GM20431 (cell line): ENCODE measurements around the gene MRPL28.

Source experiments
- in situ Hi-C: fragments of 300-500 bp; cut with MseI, MboI; formaldehyde crosslinking; loops from one replicate; pipeline ENCODE4 v1.15.0; 2020; ENCODE audit warnings: low sequenced_read_pairs; ENCODE audit not compliant: unreplicated experiment

The MRPL28 gene

GRCh38 chr16:375927-376816 lies 5.8 kb upstream of the MRPL28 start:
- in situ Hi-C loops: no loop called here

GRCh38 chr16:375212-375611 lies 4.9 kb upstream of the MRPL28 start:
- in situ Hi-C loops: no loop called here

- in situ Hi-C loops: no loop called here
Observed at GRCh38 chr16:374616-374926, 4.2 kb upstream of the MRPL28 start.

DNA sequence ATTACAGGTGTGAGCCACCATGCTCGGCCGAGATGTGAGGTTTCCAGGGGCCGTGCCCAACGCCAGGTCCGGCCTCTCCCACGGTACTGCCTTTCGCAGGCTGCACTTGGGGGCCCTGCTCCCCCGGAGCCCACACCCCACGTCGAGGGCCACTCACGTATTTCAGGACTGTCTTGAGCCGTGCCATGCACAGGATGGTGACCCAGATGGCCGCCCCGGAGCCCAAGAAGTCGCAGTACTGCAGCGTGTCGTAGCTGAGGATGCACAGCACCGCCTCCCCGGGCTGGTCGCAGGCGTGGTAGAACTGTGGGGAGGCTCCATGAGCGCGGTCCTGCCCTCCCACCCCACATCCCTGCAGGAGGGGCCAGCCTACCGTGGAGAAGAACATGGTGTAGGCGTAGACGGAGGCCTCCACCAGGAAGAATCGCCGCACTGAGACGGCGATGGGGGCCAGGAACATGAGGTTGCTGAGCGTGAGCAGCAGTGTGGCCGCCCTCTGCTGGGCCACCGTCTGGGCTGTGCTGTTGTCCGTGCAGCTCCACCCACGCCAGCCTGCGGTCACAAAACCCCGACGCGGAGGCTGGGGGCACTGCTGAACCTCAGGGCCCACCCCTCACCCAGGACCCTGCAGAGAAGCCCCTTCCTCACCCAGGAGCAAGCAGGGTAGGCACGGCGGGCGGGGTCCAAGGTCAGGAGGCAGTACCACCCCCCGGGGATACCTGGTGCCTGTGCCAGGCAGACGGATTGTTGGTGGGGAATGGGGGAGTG lies 3.7 kb upstream of the MRPL28 start:
- in situ Hi-C loops: no loop called here

DNA sequence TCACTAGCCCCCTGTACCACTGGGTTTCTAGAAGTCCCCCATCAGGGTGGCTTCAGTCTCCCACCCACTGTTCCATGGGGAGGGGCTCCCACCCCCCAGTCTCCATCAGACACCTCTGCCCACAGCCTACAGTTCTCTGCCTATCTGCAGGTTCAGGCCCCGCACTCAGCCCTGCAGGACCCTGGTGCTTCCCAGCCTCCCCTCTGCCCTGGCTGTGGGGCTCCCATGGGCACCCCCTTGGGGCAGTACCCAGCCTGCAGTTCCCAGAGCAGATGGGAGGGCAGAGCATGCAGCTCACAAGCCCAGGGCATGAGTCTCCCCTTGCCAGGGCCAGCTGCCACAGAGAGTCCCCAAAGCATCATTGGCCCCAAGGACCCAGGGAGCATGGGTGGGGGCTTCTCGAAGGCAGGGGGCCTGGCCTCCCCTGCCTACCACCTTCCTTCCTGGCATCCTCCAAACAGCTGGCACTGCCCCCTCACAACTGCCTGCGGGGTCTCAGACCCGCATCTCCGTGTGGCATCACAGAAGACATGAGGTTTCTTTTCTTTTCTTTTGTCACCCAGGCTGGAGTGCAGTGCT lies 2.8 kb upstream of the MRPL28 start:
- in situ Hi-C loops: no loop called here

DNA sequence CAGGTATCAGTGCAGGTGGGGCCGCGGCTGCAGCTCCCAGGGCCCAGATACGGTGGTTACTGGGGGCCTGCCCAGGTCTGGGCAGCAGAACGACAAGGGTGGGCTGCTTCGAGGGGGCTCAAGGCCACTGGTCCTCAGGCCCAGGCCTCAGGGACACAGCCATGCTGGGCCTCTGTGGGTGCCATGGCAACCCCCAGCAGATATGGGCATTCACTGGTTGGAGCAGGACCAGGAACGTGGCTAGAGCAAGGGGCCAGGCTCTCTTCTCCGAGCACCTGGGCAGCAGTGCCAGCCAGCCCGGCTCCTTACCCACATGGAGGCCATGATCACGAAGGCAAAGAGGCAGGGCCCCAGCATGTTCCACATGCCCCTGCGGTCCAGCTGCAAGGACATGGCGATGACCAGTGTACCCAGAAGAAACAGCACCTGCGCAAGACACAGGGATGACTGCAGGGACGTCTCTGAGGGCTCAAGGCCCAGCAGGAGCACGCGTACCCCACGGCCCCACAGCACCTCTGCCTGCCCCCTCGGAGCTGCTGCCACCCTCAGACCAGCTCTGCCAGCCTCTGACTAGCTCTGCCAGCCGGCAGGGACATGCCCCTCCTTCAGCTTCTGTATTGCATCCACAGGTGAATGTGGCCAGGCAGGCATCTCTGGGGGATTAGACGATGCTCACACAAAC lies 2.1 kb upstream of the MRPL28 start:
- in situ Hi-C loops: no loop called here

DNA sequence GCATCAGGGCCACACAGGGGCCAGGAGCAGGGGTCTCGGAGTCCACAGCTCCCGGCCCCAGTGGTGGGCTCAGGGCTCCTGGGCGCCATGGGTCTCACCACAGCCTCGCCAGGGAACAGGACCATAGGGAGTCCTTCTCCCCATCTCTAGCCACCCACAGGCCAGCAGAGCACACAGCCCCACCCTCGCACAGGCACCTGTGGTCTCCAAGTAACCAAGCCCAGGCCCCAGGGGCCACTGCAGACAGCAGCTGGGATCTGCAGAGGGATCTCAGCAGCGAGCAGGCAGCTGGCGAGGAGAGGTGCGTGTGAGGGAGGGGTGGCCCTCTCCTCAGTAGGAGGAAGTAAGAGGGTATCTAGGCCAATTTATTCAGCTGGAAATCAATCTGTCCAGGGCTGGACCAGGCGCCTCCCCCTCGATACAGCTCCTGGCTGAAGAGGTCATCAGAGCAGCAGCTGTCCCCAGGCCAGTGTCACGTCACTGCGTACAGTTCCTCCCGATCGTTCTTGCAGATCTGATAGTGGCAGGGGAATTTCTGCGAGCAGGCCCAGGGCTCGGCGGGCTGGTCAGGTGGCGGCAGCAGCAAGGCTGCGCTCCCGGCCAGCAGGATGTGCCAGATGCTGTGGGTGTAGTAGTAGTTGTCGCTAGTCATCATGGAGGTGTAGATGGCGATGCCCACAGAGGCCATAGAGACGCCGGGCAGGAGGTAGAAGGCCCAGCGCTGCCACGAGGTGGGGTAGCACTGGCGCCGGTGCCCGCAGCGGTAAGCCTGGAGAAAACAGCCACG lies 1.4 kb upstream of the MRPL28 start:
- in situ Hi-C loops: no loop called here

- in situ Hi-C loops: no loop called here
Observed at GRCh38 chr16:370979-371514, 709 bp upstream of the MRPL28 start.

GRCh38 chr16:369866-370436 lies 387 bp downstream of the MRPL28 start:
- in situ Hi-C loops: no loop called here

GRCh38 chr16:369275-369865 lies 968 bp downstream of the MRPL28 start:
- in situ Hi-C loops: no loop called here

DNA sequence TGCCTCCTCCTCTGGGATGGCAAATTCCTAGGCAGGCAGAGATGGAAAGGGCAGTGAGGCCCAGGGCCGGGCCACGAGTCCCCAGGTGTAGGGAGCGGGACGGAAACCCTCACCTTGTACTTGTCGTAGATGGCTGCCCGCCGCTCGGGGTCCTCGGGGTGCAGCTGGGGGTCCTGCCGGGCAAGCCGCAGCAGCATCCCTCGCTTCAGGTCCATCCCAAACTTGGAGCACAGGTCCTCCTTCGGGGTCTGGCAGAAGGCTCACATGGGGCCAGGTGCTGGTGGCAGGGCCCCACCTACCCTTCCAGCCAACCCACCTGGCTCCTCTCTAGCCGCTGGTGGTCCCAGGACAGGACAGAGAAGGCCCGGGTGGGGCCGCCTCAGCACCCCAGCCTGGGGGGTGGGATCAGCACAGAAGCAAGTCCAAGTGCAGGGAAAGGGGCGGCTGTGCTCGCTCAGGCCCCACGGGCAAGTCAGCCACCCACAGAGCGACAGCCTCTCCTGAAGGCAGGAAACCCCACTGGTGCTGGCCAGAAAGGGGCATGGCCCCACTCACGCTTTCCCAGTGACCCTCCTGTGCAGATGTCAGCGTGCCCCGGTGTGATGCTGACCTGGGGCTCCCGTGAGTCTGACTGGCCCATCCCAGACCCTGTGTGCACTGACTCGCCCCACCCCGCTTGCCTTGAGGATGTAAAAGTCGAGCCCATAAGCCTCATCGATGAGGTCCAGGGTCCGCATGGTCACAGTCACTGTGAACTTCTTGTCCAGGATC lies 1.8 kb downstream of the MRPL28 start:
- in situ Hi-C loops: no loop called here

DNA sequence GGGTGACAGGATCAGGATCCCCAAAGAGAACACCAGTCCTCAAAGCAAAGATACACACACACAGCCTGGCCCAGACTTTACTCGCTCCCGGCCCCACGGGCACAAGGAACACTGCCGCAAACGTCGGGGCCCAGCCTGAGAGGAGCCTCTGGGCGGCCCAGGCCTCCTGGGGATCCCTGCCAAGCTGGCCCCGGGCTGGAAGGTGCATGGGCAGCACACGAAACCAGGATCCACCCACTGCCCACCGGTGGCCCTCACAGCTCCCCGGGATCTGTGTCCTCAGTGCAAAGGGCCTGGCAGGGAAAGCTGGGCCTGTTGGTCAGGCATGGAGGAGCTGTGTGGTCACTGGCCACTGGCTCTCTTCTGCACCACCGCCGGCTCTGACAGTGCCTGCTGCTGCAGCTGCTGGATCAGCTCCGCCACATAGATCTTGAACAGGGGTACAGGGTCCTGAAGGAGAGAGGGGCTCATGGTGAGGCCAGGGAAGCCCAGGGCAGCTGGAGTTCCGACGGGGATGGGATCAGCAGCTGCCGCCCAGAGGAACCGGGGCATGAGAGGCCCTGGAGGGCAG lies 2.9 kb downstream of the MRPL28 start:
- in situ Hi-C loops: no loop called here

DNA sequence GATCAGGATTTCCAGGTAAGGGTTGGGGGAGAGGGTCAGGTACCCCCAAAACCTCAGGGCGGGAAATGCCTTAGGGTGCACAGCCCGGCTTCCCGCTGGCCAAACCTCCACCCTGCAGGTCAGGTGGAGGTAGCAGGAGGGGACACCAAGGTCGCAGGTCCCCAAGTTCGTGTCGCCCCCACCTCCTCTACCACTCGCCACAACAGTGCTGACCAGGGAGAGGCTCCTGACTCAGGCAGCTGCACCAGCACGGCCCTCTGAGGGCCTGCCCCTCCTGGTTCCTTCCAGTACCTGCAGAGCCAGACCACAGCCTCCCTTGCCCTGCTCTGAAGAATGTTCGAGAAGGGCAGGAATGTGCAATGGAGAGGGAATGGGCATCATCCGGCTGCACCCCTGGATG lies 3.9 kb downstream of the MRPL28 start:
- in situ Hi-C loops: no loop called here

DNA sequence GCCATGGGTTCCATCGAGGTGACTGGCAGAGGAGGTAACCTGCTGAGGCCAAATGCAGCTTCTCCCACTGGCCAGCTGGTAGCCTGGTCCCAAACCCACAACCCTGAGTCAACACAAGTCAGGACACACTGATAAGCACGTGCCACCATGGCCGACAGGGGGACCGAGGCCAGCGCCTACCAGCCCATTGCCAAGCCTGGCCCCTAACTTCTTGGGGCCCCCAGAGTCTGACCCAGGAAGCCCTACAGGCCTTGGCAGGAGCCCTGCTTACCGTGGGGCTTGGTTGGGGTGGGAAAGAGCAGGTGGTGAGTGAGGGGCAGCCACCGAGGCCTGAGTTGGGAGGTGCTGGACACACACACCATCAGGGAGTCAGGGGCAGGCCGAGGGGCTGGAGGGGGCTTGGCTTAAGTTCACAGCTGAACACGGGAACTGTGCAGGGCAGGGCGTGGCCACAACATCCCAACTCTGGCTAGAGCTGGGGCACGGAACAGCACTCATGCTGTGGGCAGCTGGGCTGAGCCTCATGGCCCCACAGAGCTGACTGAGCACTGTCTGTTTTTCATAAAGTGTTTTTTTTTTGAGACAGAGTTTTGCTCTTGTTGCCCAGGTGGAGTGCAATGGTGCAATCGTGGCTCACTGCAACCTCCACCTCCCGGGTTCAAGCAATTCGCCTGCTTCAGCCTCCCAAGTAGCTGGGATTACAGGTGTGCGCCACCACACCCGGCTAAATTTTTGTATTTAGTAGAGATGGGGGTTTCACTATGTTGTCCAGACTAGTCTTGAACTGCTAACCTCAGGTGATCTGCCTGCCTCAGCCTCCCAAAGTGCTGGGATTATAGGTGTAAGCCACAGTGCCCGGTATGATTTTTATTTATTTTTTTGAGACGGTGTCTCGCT lies 5.5 kb downstream of the MRPL28 start:
- in situ Hi-C loops: no loop called here

GRCh38 chr16:363766-364490 lies 6.4 kb downstream of the MRPL28 start:
- in situ Hi-C loops: no loop called here

DNA sequence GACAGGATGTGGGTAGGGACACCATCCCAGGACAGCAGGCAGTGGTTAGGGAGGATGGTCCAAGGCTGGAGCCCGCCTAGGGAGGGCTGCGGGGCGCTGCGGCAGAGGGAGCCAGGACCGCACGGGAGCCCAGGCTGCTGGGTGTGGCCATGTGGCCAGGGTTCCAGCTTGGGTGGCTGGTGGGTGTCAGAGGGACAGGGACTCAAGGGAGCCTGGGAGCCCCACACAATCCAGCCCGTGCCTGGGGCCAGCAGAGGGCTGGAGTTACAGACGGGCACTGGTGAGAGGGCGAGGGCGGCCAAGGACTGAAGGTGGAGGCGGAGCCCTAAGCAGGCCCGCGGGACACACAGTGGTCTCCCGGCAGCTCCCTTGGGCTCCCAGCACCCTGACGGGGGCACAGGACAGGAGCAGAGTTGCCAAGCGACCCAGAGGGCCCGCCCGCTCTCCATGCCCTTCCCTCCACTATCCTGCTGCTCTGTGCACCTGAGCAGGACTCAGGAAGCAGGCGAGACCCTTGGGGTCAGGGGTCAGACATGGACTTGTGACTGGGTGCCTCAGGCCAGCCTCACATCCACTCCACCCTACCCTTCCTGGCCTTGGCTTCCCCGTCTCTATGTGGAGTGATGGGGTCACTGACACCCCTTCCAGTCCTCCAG lies 7.1 kb downstream of the MRPL28 start:
- in situ Hi-C loops: no loop called here
